Measurements from ENCODE around the gene CAMK1D.

Gene CAMK1D

GRCh38 chr10:12783293-12783692, 433.9 kb downstream of the CAMK1D start:
- H3K4me1 ChIP-seq (ENCODE audit: control insufficient read depth, insufficient read depth, low read length), result peaks cover 8% of the 10 kb centered on the region
- H3K4me3 ChIP-seq (ENCODE audit: low read length), result no peak overlapping the region
- H3K9me3 ChIP-seq (ENCODE audit: control insufficient read depth, low read length), result no peaks in the 10 kb centered on the region
- no peak overlapping the region for H3K9ac ChIP-seq (ENCODE audit: low read length)
- no peaks in the 10 kb centered on the region for H3K27me3 ChIP-seq (ENCODE audit: control insufficient read depth, insufficient read depth, low read length)
- H3K36me3 ChIP-seq (ENCODE audit: control insufficient read depth, insufficient read depth, low read length), result no peaks in the 10 kb centered on the region

- Histone ChIP-seq H3K36me3 (ENCODE audit: control insufficient read depth, insufficient read depth, low read length) (no peaks in the 10 kb centered on the region), H3K9me3 (ENCODE audit: control insufficient read depth, low read length) (no peaks in the 10 kb centered on the region), H3K27me3 (ENCODE audit: control insufficient read depth, insufficient read depth, low read length) (no peaks in the 10 kb centered on the region), H3K4me3 (ENCODE audit: low read length) (no peak overlapping the region), H3K4me1 (ENCODE audit: control insufficient read depth, insufficient read depth, low read length) (peaks cover 8% of the 10 kb centered on the region), H3K9ac (ENCODE audit: low read length) (no peak overlapping the region)
These were observed 435.3 kb downstream of the CAMK1D start for GRCh38 chr10:12784646-12785045.

- H3K9ac ChIP-seq (ENCODE audit: low read length), result no peak overlapping the region
- no peaks in the 10 kb centered on the region for H3K36me3 ChIP-seq (ENCODE audit: control insufficient read depth, insufficient read depth, low read length)
- H3K4me1 ChIP-seq (ENCODE audit: control insufficient read depth, insufficient read depth, low read length), result peaks cover 8% of the 10 kb centered on the region
- H3K27me3 ChIP-seq (ENCODE audit: control insufficient read depth, insufficient read depth, low read length), result no peaks in the 10 kb centered on the region
- H3K9me3 ChIP-seq (ENCODE audit: control insufficient read depth, low read length), result no peaks in the 10 kb centered on the region
- no peak overlapping the region for H3K4me3 ChIP-seq (ENCODE audit: low read length)
These were observed 436.1 kb downstream of the CAMK1D start for GRCh38 chr10:12785415-12785831.

- H3K9ac ChIP-seq (ENCODE audit: low read length), result no peak overlapping the region
- H3K27me3 ChIP-seq (ENCODE audit: control insufficient read depth, insufficient read depth, low read length), result no peaks in the 10 kb centered on the region
- H3K9me3 ChIP-seq (ENCODE audit: control insufficient read depth, low read length), result no peaks in the 10 kb centered on the region
These were observed 437.9 kb downstream of the CAMK1D start for GRCh38 chr10:12787297-12787696.

GRCh38 chr10:12788277-12788676, 438.9 kb downstream of the CAMK1D start:
- Histone ChIP-seq H3K9me3 (ENCODE audit: control insufficient read depth, low read length) (no peaks in the 10 kb centered on the region), H3K27me3 (ENCODE audit: control insufficient read depth, insufficient read depth, low read length) (no peaks in the 10 kb centered on the region), H3K9ac (ENCODE audit: low read length) (no peak overlapping the region), H3K4me3 (ENCODE audit: low read length) (no peak overlapping the region), H3K36me3 (ENCODE audit: control insufficient read depth, insufficient read depth, low read length) (no peaks in the 10 kb centered on the region), H3K4me1 (ENCODE audit: control insufficient read depth, insufficient read depth, low read length) (no peaks in the 10 kb centered on the region)

More at GRCh38 chr10:12787297-12787696, 437.9 kb downstream of the CAMK1D start:
- Histone ChIP-seq H3K36me3 (ENCODE audit: control insufficient read depth, insufficient read depth, low read length) (no peaks in the 10 kb centered on the region), H3K4me3 (ENCODE audit: low read length) (no peak overlapping the region), H3K4me1 (ENCODE audit: control insufficient read depth, insufficient read depth, low read length) (peaks cover 4% of the 10 kb centered on the region)

GRCh38 chr10:12790270-12790669, 440.9 kb downstream of the CAMK1D start:
- H3K4me3 ChIP-seq (ENCODE audit: low read length), result no peak overlapping the region
- no peaks in the 10 kb centered on the region for H3K36me3 ChIP-seq (ENCODE audit: control insufficient read depth, insufficient read depth, low read length)
- no peaks in the 10 kb centered on the region for H3K4me1 ChIP-seq (ENCODE audit: control insufficient read depth, insufficient read depth, low read length)
- no peaks in the 10 kb centered on the region for H3K27me3 ChIP-seq (ENCODE audit: control insufficient read depth, insufficient read depth, low read length)
- no peak overlapping the region for H3K9ac ChIP-seq (ENCODE audit: low read length)
- no peaks in the 10 kb centered on the region for H3K9me3 ChIP-seq (ENCODE audit: control insufficient read depth, low read length)

- Histone ChIP-seq H3K4me3 (ENCODE audit: low read length) (no peak overlapping the region), H3K36me3 (ENCODE audit: control insufficient read depth, insufficient read depth, low read length) (no peaks in the 10 kb centered on the region), H3K4me1 (ENCODE audit: control insufficient read depth, insufficient read depth, low read length) (no peaks in the 10 kb centered on the region), H3K9me3 (ENCODE audit: control insufficient read depth, low read length) (no peaks in the 10 kb centered on the region), H3K9ac (ENCODE audit: low read length) (no peak overlapping the region), H3K27me3 (ENCODE audit: control insufficient read depth, insufficient read depth, low read length) (no peaks in the 10 kb centered on the region)
These were observed 442.4 kb downstream of the CAMK1D start for GRCh38 chr10:12791728-12792127.

GRCh38 chr10:12792889-12793556, 443.7 kb downstream of the CAMK1D start:
- Histone ChIP-seq H3K9me3 (ENCODE audit: control insufficient read depth, low read length) (no peaks in the 10 kb centered on the region), H3K9ac (ENCODE audit: low read length) (no peak overlapping the region), H3K4me3 (ENCODE audit: low read length) (no peak overlapping the region), H3K4me1 (ENCODE audit: control insufficient read depth, insufficient read depth, low read length) (no peaks in the 10 kb centered on the region), H3K36me3 (ENCODE audit: control insufficient read depth, insufficient read depth, low read length) (no peaks in the 10 kb centered on the region), H3K27me3 (ENCODE audit: control insufficient read depth, insufficient read depth, low read length) (no peaks in the 10 kb centered on the region)

GRCh38 chr10:12795315-12796110, 446.2 kb downstream of the CAMK1D start:
- no peaks in the 10 kb centered on the region for H3K36me3 ChIP-seq (ENCODE audit: control insufficient read depth, insufficient read depth, low read length)
- no peaks in the 10 kb centered on the region for H3K27me3 ChIP-seq (ENCODE audit: control insufficient read depth, insufficient read depth, low read length)
- H3K9me3 ChIP-seq (ENCODE audit: control insufficient read depth, low read length), result no peaks in the 10 kb centered on the region
- H3K4me3 ChIP-seq (ENCODE audit: low read length), result no peak overlapping the region
- no peaks in the 10 kb centered on the region for H3K4me1 ChIP-seq (ENCODE audit: control insufficient read depth, insufficient read depth, low read length)
- H3K9ac ChIP-seq (ENCODE audit: low read length), result no peak overlapping the region

GRCh38 chr10:12796401-12797160, 447.2 kb downstream of the CAMK1D start:
- Histone ChIP-seq H3K36me3 (ENCODE audit: control insufficient read depth, insufficient read depth, low read length) (no peaks in the 10 kb centered on the region), H3K27me3 (ENCODE audit: control insufficient read depth, insufficient read depth, low read length) (no peaks in the 10 kb centered on the region), H3K4me1 (ENCODE audit: control insufficient read depth, insufficient read depth, low read length) (no peaks in the 10 kb centered on the region), H3K4me3 (ENCODE audit: low read length) (no peak overlapping the region), H3K9ac (ENCODE audit: low read length) (no peak overlapping the region), H3K9me3 (ENCODE audit: control insufficient read depth, low read length) (no peaks in the 10 kb centered on the region)

- no peak overlapping the region for H3K4me3 ChIP-seq (ENCODE audit: low read length)
These were observed 448.3 kb downstream of the CAMK1D start for GRCh38 chr10:12797471-12798262.

More at GRCh38 chr10:12797471-12798262, 448.3 kb downstream of the CAMK1D start:
- no peaks in the 10 kb centered on the region for H3K36me3 ChIP-seq (ENCODE audit: control insufficient read depth, insufficient read depth, low read length)
- H3K9me3 ChIP-seq (ENCODE audit: control insufficient read depth, low read length), result no peaks in the 10 kb centered on the region
- no peaks in the 10 kb centered on the region for H3K27me3 ChIP-seq (ENCODE audit: control insufficient read depth, insufficient read depth, low read length)
- H3K4me1 ChIP-seq (ENCODE audit: control insufficient read depth, insufficient read depth, low read length), result no peaks in the 10 kb centered on the region
- no peak overlapping the region for H3K9ac ChIP-seq (ENCODE audit: low read length)
